ENCODE data around the gene DIDO1.

Gene DIDO1

DNA sequence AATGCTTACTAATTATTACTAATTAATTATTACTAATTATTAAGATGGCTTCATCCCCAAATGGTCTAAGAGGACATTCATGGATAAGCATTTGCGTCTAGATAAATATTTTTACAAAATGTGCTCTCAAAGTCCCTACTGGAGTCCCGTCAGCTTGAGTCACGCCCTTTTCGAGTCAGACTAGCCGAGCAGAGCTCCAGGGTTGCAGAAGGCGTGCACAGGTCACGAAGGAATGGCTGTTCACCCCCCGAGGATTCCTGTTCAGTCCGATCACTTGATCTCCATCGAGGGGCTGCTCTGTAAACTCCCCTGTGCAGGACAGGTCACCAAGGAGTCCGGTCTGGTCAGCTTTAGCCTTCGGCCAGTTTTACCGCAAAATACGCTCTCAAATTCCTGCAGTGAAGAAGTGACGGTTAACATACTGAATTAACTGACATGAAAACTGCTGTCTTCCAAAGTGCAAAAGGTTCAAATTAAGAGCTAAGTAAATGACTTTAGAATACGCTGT, 84.5 kb downstream of the DIDO1 start:
- TF ChIP-seq, protein P1, sequence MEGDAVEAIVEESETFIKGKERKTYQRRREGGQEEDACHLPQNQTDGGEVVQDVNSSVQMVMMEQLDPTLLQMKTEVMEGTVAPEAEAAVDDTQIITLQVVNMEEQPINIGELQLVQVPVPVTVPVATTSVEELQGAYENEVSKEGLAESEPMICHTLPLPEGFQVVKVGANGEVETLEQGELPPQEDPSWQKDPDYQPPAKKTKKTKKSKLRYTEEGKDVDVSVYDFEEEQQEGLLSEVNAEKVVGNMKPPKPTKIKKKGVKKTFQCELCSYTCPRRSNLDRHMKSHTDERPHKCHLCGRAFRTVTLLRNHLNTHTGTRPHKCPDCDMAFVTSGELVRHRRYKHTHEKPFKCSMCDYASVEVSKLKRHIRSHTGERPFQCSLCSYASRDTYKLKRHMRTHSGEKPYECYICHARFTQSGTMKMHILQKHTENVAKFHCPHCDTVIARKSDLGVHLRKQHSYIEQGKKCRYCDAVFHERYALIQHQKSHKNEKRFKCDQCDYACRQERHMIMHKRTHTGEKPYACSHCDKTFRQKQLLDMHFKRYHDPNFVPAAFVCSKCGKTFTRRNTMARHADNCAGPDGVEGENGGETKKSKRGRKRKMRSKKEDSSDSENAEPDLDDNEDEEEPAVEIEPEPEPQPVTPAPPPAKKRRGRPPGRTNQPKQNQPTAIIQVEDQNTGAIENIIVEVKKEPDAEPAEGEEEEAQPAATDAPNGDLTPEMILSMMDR (IDR thresholded peaks at IDR 0.05; ENCODE audit: insufficient read depth, low read length, poor library complexity, severe bottlenecking): no peak
- no peaks in the 10 kb centered on the region for H3K36me3 ChIP-seq (ENCODE audit: control insufficient read depth, insufficient read depth, low read length)
- no peak for DNase-seq (ENCODE audit: extremely low read depth, insufficient read length)
- H3K27me3 ChIP-seq (replicated peaks; ENCODE audit: control insufficient read depth, insufficient read depth, low read length): no peaks in the 10 kb centered on the region
- H3K4me3 ChIP-seq (replicated peaks; ENCODE audit: low read depth, low read length): no peak overlapping the region

DNA sequence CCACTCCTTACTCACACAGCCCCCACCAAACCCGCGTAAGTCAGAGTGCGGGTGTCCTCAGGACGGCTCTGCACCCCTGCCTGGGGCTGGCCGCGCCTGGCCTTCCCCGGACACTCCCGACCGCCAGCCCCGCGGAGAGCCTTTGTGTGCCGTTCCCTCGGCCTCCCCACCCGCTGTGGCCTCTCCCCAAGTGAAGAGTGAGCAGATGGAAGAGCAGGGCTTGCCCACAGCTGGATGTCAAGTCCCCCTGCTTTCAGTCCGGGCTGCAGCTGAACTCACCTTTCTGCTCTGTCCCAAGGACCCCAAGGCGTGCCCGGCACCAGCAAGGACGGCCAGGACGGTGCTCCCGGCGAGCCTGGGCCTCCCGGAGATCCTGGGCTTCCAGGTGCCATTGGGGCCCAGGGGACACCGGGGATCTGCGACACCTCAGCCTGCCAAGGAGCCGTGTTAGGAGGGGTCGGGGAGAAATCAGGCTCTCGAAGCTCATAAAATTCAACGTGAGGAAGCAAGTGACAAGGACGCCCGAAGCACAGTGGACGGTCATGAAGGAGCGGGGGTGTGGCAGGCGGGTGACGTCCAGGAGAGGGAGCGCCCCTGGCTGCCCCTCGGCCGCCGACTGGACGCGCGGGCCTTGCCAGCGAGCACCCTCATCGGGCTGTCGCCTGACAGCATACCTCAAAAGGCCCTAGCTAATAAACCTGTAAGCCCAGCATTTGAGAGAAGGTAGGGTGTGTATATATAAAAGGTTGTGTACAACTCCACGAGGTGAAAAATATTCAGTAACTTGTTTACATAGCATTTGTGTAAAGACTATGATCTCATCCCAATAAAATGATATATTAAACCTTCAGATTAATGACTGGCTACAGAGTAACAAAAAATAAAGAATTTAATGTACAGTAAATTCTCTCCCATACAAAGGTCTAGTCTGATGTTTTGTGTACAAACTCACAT, 85.8 kb downstream of the DIDO1 start:
- Histone ChIP-seq H3K27me3 (replicated peaks; ENCODE audit: control insufficient read depth, insufficient read depth, low read length) (no peaks in the 10 kb centered on the region), H3K36me3 (ENCODE audit: control insufficient read depth, insufficient read depth, low read length) (no peaks in the 10 kb centered on the region), H3K4me3 (replicated peaks; ENCODE audit: low read depth, low read length) (no peak overlapping the region)
- TF ChIP-seq, protein P1 (IDR thresholded peaks at IDR 0.05; ENCODE audit: insufficient read depth, low read length, poor library complexity, severe bottlenecking): no peak
- no peak for DNase-seq (ENCODE audit: extremely low read depth, insufficient read length)

DNA sequence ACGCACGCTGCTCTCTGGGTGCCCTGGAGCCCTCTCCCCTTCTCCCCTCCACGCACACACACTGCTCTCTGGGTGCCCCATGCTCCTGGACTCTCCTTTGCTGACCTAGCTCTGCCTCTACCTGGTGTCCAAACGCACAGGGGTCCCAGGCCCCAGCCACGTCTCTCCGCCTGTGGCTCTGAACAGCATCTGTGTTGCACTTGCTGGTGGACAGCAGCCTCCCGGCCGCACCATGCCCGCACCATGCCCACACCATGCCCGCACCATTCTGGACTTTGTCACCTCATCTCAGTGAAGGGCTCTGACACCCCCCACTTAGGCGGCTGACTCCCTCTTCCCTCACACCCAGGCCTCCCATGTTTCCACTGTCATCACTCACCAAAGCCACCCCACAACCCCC, 86.5 kb downstream of the DIDO1 start:
- no peak for DNase-seq (ENCODE audit: extremely low read depth, insufficient read length)
- H3K4me3 ChIP-seq (replicated peaks; ENCODE audit: low read depth, low read length): no peak overlapping the region
- TF ChIP-seq, protein P1 (IDR thresholded peaks at IDR 0.05; ENCODE audit: insufficient read depth, low read length, poor library complexity, severe bottlenecking): no peak
- H3K27me3 ChIP-seq (replicated peaks; ENCODE audit: control insufficient read depth, insufficient read depth, low read length): no peaks in the 10 kb centered on the region
- no peaks in the 10 kb centered on the region for H3K36me3 ChIP-seq (ENCODE audit: control insufficient read depth, insufficient read depth, low read length)

DNA sequence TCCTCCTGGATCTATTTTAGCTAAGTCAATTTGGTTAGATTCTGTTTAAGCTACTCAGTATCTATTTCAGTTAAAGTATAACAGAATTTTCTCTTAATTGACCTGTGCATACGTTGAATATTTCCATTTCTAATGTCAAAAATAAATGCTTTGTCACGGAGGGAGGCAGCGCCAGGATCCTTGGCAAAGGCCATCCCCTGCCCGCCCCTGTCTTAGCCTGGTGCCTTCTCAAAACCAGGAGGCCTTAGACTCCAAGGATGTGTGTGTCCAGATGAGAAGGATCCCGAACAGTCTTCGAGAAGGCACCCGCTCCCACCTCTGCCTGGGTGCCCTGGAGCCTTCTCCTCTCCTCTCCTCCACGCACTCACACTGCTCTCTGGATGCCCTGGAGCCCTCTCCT, 87.0 kb downstream of the DIDO1 start:
- Histone ChIP-seq H3K4me3 (replicated peaks; ENCODE audit: low read depth, low read length) (no peak overlapping the region), H3K27me3 (replicated peaks; ENCODE audit: control insufficient read depth, insufficient read depth, low read length) (no peaks in the 10 kb centered on the region), H3K36me3 (ENCODE audit: control insufficient read depth, insufficient read depth, low read length) (no peaks in the 10 kb centered on the region)
- TF ChIP-seq, protein P1 (IDR thresholded peaks at IDR 0.05; ENCODE audit: insufficient read depth, low read length, poor library complexity, severe bottlenecking): no peak
- DNase-seq (ENCODE audit: extremely low read depth, insufficient read length): no peak

DNA sequence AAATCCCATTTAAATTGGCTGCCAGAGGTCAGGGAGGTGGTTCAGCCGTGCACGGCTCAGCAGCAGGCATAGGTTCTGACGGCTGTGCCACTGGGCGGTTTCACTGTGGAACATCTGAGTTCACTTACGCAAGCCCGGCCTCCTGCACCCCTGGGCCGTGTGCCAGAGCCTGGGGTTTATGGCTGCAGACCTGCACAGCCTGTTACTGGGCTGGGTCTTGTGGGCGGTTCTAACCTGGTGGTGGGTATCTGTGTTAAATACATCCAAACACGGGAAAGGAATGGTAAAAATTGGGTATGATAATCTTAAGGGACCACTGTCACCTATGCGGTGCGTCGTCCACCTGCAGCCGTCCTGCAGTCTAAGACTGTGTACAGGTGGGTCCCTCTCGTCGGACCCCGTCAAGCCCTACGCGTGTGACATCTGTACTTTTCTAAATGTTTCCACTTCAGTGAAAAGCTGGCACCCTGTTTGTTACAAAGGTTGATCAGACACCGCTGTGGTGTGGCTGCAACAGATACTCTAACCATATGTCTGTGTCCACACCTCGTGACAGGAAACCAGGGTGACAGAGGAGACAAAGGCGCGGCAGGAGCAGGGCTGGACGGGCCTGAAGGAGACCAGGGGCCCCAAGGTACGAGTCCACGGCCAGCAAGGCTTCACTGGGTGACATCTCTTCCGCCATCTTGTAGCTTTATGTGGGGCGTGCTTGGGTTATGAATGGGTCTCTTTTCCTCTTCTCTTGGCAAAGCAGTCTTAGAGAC, 88.0 kb downstream of the DIDO1 start:
- no peaks in the 10 kb centered on the region for H3K36me3 ChIP-seq (ENCODE audit: control insufficient read depth, insufficient read depth, low read length)
- no peak for DNase-seq (ENCODE audit: extremely low read depth, insufficient read length)
- no peaks in the 10 kb centered on the region for H3K27me3 ChIP-seq (replicated peaks; ENCODE audit: control insufficient read depth, insufficient read depth, low read length)
- TF ChIP-seq, protein P1 (IDR thresholded peaks at IDR 0.05; ENCODE audit: insufficient read depth, low read length, poor library complexity, severe bottlenecking): no peak
- no peak overlapping the region for H3K4me3 ChIP-seq (replicated peaks; ENCODE audit: low read depth, low read length)

Measured in GM06990 (cell line).